Skin of body (tissue), 2 donors: ENCODE results near the gene MGAT4A. TPM values are rescaled to one million over a fixed set of nuclear protein-coding genes. Genes with fewer than 3 reads are reported as not detected.

Source experiments
- DNase-seq: peaks from one replicate; lab custom pipeline; 2025; lab: John Stamatoyannopoulos, UW
- total RNA-seq: library from RNA; depleted of rRNA; stranded (reverse); fragments of >200 nt; gene quantifications from one replicate; pipeline ENCODE4 v1.2.3, GENCODE V29; 2014

Gene MGAT4A
- 8.5 TPM for total RNA-seq

DNA sequence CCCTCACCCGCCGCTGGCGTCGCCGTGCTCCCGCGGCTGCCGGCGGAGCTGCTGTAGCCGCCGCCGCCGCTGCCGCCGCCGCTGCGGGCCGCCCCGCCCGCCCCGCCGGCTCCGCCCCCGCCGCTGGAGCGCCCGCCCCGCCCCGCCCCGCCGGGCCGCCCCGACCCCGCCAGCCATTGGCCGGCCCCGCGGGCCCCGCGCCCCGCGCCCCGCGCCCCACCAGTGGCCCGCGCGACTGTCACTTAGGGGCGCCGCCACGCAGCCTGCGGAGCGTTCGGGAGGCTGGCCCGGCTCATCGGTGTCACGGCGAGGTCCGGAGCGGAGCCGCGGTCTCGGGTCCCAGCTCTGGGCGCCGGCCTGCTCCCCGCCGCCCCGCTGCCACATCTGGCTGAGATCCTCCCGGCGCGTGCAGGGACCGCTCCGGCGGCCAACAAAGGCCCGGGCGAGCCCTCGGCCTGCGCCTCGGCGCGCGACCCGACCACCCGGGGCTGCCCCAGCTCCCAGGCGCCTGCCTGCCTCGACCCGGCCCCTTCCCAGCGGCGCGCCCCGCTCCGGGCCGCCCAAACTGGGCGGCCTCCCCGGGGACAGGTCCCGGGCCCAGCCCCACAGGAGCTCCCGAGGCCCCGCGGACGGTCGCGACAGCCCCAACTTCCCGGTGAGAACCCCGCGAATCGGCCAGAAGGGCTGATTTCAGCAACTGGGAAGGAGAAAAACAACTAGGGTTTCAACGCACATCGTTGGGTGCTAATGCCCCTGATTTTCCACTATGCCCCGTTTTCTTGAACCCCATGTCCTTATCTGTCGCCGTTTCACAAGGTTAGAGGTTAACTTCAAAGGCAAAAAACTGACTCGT is at the start of gene MGAT4A:
MGAT4A (minus strand) TSS at position 92 of the 853 bp plus-strand sequence. CDS start 4,800 bp downstream, outside the sequence.
- no peak for DNase-seq

DNA sequence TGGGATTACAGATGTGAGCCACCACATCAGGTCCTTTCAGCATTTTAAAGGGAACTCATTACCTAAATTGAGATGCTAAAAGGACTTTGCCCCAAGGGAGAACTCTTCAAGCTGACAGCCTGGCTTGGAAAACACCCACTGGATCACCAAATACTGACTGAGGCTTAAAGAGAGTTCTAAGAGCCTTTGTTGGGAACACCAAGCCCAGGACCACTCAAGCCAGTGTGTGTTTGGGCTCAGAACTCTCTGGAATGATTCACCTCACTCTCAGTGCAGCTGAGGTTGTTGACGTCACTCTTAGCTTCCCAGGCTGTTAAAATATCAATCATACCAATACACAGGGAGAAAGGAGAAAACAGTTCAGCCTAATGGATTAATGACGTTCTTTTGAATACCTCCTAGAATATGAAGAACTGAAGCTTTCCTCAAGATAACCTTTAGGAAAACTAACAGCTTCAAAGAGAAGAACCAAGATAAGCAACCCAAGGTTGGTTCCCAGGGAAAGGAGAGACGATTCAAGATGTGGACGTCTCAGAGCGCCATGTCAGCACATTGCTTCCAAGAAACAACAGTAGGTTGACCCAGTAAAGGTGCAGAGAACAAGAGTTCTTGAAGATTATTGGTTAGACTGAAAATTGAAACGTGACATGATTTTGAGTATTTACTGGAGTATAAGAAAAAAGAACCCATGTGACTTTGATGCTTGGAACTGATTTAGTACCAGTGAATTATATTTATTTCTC is 48.0 kb upstream of the MGAT4A start:
- no peak for DNase-seq

DNA sequence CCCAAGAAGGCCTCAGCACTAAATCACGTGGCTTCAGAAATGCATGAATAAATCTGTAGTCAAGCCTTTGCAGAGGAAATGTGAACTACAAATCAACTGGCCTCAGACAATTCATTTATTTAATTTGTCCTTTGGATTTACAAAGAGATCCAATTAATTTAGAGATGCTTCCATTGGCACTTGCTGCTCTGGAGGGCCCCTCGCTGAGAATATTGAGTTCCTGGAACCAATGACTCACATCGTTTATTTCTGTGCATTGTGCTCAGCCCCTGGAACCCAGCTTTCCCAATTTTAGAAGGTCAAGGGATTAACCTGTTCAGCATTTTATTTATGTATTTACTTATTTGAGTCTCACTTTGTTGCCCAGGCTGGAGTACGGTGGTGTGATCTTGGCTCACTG is 47.2 kb upstream of the MGAT4A start:
- DNase-seq, result no peak

DNA sequence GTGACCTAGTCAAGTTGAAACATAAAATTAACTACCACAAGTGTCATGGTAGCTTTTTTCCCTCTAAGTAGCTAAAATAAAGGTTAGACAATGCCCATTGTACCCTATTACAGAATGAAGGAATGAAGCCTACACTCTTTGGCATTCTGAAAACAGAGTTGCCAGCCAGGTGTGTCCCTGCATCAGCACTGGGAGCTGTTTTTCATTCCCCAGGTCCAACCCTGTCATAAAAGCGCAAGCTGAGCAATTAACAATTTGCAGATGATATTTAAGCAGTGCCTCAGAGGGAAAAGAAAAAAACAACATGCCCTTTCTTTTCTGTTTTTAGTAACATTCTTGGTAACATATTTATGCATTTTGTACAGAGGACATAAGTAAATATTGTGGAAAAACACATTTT is 46.8 kb upstream of the MGAT4A start:
- no peak for DNase-seq

GRCh38 chr2:98777076-98777475 is 46.1 kb upstream of the MGAT4A start:
- DNase-seq, result no peak

GRCh38 chr2:98776136-98776535 is 45.2 kb upstream of the MGAT4A start:
- DNase-seq, result no peak

DNA sequence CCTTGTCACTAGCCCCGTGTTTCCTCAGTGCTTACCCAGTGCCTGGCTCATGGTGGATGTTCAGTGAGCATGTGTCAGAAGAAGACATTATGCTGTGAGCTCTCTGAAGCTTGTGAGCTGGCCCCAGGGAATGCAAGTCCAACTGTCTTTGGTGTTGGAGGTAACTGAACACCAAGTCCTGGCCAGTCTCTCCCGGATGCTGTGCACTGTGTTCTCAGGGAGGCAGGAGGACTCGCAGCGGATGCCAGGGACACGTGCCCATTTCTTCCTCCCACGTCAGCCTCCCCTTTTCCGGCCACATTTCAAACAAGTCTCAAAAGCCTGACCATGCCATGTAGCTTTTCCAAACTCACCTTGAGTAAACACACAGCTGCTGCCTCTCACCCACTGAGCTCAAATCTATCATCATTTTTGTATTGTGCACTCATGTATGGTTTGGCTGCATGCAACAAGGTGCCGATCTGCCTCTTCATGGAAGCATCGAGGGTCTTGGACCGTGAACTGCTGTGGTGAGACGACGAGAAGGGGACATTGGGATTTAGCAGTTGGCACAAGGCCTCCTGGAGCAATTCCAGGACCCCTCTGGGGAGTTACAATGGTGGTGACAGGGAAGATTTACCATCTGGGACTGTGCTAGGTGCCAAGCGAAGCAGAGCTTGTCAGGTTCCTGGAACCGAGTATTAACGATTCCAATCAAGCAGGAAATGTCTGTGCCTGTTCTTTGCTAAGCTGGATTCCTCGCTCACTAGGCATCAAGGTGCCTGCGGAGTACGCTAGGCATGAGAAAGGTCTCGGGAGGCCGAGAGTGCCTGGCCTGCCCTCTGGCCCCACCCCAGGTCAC is 44.4 kb upstream of the MGAT4A start:
- DNase-seq, result no peak

DNA sequence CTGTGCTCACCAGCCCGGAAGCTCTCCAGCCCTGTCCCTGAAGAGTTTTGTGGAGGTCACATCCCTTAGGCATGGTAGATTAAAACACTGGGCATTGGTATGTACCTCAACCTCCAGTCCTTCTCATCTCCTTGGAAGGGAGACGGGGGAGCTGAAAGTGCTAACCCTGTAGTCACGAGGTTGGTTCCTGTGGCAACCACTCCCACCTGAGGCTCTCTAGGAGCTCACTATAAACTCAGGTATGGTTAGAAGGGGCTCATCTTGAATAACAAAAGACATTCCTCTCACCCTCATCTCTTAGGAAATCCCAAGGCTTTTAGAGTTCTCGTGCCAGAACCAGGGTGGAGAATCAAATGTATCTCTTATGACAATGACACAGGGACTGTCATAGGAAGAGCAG is 43.0 kb upstream of the MGAT4A start:
- no peak for DNase-seq

GRCh38 chr2:98773169-98773568 is 42.2 kb upstream of the MGAT4A start:
- no peak for DNase-seq

DNA sequence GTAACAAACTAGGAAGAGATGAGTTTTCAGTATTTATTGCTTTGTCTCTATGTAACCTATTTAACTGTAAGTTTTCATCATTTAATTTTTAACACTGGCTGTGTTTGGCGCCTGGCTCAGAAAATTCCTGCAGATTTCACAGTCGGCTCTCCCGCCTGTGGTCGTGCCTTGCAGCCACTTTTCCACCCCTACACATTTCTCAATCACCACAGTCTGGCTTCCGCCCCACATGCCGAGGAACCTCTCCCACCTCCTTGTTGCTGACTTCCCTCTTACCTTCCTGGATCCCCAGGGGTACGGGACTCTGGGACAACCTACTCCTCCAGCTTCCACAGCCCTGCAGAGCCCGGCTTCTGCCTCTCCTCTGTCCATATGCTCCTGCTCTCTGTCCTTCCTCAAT is 41.6 kb upstream of the MGAT4A start:
- DNase-seq, result no peak

- DNase-seq, result no peak
Observed at GRCh38 chr2:98771721-98772524, 41.0 kb upstream of the MGAT4A start.

GRCh38 chr2:98771264-98771663 is 40.3 kb upstream of the MGAT4A start:
- DNase-seq, result no peak

DNA sequence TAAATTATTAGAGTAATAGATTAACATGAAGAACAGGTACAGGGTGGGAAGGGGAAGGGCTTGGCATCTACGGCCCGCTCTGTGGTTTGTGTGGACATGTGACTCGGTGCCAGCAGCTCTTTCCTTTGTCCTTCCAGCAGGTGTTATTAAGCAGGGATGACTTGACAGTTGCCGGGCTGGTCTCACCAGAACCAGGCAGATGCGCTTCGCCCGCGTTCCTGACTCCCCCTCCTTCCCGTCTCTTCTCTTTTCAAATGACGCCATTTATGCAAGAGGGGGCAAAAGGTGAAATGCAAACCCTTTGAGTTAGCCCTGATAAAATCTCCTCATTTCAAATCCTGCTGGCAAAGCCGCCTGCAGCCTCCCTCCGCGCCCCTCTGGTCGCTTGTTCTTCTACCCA is 38.9 kb upstream of the MGAT4A start:
- DNase-seq, result no peak

DNA sequence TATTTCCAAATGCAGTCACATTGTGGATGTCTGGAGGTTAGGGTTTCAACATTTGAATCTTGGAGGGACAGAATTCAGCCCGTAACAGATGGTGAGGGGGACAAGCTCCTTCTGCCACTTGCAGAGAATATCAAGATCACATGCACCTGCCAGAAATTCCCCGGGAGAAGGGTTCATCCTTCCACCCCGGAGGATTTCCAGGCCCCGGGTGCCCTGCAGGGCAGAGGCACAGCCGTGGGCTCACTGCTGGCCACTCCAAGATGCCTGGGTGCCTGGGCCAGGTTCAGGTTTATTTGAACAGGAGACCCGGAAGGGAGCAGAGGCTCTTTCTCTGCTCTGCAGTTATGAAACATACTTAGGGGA is 38.2 kb upstream of the MGAT4A start:
- no peak for DNase-seq

GRCh38 chr2:98768384-98769113 is 37.6 kb upstream of the MGAT4A start:
- DNase-seq, result no peak

DNA sequence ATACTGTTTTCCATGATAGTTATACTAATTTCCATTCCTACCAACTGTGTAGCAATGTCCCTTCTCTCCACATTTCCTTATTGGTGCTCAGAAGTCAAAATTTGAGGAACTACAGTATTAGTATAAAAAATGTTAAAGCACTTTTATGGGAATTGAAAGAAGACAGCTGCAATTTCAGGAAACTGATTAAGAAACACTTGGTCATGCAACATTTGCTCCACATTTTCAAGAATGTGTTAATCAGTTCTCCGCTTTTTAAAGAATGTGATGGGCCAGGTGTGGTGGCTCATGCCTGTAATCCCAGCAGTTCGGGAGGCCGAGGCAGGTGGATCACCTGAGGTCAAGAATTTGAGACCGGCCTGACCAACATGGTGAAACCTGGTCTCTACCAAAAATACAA is 33.6 kb upstream of the MGAT4A start:
- no peak for DNase-seq

DNA sequence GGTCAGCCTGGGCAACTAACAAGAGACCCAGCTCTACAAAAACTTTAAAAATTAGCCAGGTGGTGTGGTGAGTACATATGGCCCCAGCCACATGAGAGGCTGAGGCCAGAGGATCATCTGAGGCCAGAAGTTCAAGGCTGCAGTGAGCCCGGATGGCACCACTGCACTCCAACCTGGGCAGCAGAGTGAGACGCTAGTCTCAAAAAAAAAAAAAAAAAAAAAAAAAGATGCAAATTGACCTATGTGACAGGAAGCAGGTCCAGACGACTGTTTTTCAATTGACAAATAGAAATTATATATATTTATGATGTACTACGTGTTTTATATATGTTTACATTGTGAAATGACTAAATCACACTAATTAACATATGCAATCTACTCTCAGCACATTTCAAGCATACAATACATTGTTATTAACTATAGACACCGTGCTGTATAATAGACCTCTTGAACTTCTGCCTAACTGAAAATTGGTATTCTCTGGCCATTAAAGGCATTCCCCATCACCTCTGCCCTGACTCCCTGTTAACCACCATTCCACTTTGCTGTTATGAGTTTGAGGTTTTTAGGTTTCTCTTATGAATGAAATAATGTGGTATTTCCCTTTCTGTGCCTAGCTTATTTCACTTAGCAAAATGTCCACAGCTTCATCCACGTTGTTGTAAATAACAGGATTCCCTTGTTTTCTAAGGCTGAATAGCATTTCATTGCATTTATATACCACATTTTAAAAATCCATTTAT is 32.4 kb upstream of the MGAT4A start:
- no peak for DNase-seq

- no peak for DNase-seq
Observed at GRCh38 chr2:98761909-98762308, 31.0 kb upstream of the MGAT4A start.

- DNase-seq, result no peak
Observed at GRCh38 chr2:98761267-98761781, 30.4 kb upstream of the MGAT4A start.
